Urothelium cell line (cell line): ENCODE data around the gene MAMDC4.
"Not testable (repeated sequence)": the region's sequence is repeated elsewhere in the genome, so short reads cannot be mapped to it uniquely, and the experiment has no call there.

Source experiments
- DNase-seq: peaks from one replicate; pipeline ENCODE4 v3.0.0; 2011; ENCODE audit warnings: low spot score, mixed read lengths
- FAIRE-seq: peaks from 2 replicates; lab custom pipeline; 2011; peaks lifted over from hg19 to GRCh38; lab: Jason Lieb, UNC

Gene MAMDC4

DNA sequence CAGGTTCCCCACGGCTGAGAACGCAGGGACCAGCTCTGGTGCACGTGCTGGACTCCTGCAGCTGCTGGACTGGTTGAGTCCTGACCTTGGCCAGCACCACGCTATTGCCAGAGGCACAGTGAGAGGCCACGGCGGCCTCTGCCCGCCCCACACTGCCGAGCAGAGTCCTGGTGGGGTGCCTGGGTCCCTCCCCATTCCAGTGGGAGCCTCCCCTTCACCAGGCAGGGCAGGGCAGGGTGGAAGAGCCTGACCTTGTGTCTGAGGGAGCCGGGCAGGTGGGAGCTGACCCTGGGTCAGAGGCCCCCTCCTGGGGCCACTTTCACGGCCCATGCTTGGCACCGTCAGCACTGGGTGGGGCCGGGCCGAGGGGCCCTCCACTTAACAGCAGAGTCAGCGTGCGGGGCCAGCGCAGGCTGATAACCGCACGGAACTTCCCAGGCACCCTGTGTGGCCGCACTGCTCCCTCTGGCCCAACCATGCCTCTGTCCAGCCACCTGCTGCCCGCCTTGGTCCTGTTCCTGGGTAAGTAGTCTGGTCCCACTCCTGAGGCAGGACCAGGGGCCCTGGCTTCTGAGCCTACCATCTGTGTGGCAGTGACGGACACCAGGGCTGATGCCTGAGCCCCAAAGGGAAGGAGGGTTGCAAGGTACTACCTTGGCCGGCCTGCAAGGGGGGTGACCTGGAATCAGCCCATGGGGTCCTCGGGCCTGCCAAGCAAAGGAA is at the start of gene MAMDC4:
MAMDC4 (plus strand) TSS at position 406 of the 723 bp plus-strand sequence; CDS start at position 477, 71 bp downstream.
- no peak for FAIRE-seq

DNA sequence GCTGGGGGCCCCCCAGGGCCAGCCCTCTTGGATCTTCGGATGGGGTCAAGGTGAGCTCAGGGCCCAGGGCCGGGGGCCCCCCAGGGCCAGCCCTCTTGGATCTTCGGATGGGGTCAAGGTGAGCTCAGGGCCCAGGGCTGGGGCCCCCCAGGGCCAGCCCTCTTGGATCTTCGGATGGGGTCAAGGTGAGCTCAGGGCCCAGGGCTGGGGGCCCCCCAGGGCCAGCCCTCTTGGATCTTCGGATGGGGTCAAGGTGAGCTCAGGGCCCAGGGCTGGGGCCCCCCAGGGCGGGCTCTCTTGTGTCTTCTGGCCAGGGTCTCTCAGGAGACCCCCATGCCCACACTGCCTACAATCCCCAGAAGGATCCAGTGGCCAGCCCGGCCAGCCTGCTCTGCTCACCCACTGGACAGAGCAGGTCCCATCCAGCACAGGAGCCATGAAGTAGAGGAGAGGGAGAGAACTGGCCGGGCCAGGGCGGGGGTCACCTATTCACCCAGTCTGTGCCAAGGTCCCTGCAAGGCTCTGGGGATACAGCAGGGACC is 49.1 kb upstream of the MAMDC4 start:
- DNase-seq, FAIRE-seq: not testable (repeated sequence)

More for the DNA sequence above, at the start of gene MAMDC4:
- no peak for DNase-seq

DNA sequence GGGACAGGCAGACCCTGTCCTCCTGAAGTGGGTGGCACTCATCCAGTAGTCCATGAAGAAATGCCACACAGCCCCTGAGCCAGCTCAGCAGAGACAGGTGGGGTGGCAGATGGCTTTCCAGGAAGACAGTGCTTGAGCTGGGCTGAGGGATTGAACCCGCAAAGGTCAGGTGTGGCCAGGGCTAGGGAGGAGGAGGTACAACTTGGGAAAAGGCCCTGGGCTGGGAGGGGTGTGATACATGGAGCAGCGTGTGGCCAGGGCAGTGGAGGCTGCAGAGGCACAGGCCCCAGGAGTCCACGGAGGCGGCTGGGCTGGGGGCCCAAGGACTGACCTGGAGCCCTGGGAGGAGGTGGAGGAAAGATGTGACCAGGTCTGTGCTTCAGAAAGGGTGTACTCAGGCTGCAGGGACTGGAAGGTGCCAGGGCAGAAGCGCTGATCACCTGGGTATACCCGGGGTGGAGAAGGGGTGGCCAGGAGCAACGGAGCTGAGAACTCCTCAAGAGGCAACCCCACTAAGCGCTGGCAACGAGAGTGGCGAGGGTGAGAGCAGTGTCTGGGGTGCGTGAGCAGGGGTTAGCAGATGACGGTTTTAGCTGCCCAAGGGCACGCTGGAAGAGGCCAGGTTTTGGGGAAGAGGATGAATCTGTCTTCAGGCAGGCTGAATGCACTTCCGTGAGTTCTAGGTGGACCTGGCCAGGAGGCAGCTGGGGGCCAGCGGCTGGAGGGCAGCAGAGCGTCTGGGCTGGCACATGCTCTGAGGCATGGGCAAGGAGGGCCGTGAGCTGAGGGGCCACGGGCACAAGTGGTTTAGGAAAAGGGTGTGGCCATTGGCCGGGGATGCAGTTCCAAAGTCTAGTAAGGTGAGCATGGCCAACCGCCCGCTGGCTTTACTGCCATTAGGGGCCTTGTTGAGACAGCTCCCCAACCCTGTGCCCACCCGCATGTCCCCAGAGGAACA is 48.3 kb upstream of the MAMDC4 start:
- DNase-seq (no peak), FAIRE-seq (no peak)

DNA sequence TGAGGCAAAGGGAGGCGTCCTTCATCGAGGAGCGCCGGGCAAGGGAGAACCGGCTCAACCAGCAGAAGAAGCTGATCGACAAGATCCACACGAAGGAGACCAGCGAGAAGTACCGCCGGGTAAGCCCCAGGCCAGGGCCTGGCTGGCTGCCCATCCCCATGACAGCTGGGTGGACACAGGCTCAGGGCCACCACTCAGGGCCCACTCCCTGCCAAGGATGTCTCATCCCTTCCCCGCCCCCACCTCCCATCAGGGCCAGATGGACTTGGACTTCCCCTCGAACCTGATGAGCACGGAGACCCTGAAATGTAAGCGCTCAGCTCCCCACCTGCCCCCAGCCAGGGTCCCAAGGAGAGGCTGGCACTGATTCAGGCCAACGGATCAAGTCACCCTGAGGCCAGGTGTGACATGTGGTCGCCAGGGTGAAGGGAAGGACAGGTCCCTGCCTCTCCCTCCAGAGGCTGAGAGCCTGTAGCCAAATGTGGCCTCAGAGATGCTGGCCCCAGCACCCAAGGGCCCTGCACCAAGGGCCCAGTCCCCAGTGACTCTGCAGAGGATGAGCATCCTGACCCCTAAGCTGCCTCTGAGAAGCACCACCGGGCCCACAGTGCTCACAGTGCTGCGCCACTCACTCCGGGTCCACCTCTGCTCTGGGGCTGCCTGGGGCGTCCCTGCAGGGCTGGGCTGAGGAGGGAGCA is 47.5 kb upstream of the MAMDC4 start:
- FAIRE-seq (no peak), DNase-seq (no peak)

DNA sequence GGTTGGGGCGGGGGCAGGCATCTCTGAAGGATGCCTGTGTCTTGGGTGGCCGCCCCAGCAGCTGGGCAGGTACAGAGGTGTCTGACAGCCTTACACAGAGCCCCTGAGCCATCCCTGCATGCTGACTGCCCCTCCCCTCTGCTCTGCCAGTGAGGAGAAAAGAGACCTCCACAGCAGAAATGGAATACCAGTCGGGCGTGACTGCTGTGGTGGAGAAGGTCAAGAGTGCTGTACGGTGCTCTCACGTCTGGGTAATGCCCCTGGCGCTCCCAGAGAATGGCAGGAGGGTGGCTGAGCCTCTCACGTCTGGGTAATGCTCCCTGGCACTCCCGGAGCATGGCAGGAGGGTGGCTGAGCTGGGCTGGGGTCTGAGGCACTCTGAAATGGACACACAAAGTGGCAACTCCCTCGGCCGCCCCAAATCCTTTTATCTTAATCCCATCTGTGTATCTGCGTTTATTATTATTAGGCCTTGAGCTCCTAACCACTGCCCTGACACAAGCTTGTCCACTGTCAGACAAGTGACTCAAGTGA is 46.9 kb upstream of the MAMDC4 start:
- FAIRE-seq = no peak

DNA sequence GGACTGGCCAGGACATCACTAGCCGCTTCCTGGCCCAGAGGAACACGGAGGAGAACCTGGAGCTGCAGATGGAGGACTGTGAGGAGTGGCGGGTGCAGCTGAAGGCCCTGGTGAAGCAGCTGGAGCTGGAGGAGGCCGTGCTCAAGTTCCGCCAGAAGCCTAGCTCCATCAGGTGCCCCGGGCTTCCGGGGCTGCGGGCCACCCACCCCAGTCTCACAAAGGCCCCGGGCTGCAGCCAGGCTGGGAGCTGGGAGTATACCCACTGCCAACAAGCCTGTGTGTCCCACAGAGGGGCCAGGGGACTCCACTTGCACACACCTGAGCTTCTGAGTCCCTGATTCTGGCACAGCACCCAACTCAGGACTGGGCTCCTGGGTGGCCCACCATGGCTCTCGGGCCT is 46.1 kb upstream of the MAMDC4 start:
- DNase-seq (no peak), FAIRE-seq (no peak)

More for the DNA sequence above, 46.9 kb upstream of the MAMDC4 start:
- DNase-seq = no peak

DNA sequence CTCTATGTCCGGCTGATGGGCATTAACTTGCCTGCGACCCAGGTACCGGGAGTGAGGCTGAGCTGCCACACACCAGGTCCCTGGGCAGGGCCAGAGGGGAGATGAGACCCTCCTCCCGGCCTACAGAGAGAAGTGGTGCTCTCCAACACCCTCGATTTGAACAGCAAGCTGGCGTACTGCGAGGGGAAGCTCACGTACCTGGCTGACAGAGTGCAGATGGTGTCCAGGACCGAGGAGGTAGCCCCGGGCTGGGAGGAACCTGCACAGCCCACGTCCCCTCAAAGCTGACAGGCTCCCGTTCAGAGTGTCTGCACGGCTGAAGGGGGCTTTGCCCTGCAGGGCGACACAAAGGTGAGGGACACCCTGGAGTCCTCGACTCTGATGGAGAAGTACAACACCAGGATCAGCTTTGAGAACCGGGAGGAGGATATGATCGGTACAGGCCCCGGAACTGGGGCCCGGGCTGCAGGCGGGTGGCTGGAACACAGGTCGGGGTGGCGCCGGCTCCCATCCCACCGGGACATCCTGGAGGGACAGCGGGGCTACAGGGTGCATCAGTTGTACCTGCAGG is 45.4 kb upstream of the MAMDC4 start:
- FAIRE-seq (no peak), DNase-seq (no peak)

DNA sequence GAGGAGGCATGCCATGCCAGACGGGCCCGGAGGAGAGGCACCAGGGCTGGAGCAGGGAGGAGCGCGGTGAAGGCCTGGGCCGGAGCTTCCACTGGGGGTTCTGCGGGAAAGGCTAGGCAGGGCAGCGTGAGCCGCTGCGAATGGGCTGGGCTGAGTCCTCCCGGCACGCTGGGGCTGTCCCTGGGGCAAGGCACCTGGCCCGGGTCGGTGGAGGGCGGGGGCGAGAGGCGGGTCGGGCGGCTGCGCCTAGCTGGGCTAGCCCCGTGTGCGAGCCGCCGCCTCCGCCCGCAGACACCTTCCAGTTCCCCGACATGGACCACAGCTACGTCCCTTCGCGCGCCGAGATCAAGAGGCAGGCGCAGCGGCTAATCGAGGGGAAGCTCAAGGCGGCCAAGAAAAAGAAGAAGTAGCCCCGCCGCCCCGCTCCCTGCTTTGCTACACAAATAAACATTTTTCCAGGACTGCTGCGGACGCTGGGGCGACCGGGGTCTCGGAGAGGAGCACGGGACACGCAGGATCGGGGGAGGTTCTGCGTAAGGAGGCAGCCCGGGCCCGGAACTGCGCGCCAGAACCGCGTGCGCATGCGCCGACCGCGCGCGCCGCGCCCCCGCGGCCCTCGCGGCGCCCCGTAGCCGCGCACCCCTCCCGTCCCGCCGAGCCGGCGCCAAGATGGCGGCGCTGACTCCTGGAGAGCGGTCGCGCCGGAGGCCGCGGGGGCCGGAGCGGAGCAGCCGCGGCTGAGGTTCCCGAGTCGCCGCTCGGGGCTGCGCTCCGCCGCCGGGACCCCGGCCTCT is 44.7 kb upstream of the MAMDC4 start, which contains the start of gene RABL6:
RABL6 (plus strand) TSS at position 668 of the 794 bp plus-strand sequence. CDS start 249 bp downstream, outside the sequence.
- DNase-seq (peak; percentile 95), FAIRE-seq (no peak)

DNA sequence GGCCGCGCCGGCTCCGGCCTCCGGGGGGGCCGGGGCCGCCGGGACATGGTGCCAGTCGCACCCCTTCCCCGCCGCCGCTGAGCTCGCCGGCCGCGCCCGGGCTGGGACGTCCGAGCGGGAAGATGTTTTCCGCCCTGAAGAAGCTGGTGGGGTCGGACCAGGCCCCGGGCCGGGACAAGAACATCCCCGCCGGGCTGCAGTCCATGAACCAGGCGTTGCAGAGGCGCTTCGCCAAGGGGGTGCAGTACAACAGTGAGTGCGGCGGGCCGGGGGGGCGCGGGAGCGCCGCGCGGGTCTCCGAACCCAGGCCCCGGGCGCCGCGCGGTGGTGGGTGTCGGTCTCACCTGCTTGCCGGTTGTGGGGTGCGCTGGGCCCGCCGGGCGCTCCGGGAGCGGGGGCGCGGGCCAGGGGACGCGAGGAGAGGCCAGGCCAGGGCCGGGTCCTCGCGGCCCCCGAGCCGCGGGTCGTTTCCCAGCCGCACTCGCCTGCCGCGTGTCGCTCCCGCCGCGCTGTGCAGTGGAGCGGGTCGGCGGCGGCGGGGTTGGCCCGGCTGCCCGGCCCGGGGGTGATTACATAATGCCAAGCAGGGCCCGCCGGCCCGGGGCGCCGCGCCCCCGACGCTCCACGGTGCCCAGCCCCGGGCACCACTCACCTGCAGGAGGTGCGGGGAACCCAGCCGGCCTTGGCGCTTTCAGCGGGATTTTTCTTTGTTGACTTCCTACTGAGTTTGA is 43.9 kb upstream of the MAMDC4 start:
- FAIRE-seq (no peak), DNase-seq (peak; percentile 14)

DNA sequence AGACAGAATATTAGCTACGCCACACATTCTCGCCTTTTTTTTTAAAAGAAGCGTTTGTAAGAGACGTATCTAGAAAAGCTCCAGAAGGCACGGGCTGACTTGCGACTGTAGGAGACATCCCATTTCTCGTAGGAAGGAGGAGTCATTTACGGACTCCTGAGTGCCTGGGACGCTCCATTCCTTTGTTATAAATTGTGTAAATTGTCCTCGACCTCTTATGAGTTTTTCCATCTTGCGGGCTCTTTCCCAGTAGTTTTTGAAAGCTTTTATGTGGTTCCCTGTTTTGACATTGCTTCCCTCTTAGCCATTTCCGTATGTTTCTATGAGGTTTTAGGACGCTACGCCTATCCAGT is 43.4 kb upstream of the MAMDC4 start:
- FAIRE-seq = no peak
- no peak for DNase-seq

DNA sequence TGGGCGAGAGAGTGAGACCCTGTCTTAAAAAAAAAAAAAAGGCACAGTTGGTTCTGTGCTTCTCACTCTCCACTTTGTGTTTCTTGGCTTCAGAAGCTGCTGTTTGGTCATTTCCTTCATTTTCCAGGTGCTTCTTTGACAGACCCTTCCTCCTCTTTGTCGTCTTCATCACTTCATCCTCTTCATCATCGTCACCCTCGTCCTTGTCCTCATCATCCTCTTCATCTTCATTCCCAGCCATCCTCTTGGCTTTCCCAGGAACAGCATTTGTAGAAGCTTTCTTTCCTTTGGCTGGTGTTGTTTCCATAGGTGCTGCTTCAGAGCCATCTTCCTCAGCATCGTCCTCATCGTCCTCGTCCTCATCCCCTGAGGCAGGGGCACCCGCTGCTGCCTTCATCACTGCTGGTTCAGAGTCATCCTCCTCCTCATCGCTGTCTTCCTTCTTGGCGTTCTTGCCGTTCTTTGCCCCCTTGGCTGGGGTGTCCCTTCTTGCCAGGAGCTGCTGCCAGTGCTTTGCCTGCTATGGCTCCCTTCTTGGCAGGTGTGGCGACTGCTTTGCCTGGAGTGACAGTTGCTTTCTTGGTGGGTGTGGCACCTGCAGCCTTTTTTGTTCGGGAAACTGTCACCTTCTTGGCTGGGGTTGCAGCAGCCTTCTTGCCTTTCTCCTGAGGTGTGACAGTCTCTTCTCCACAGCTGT is 37.3 kb upstream of the MAMDC4 start:
- FAIRE-seq (no peak), DNase-seq (no peak)

DNA sequence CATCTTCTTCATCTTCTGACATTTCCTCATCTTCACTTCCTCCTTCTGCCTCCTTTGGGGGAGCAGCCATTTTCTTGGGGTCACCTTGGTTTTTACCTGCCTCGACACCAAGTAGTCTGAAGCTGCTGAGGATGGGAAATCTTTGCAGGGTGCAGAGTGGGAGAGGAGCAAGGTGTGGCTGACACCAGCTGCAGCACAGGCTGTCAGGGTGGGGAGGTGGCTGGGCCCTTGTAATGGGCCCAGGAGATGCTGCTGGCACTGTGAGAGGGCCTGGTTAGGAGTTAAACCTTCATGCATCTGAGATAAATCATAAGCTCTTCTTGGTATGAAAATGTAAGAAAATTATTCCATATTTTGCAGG is 36.7 kb upstream of the MAMDC4 start:
- FAIRE-seq = no peak

DNA sequence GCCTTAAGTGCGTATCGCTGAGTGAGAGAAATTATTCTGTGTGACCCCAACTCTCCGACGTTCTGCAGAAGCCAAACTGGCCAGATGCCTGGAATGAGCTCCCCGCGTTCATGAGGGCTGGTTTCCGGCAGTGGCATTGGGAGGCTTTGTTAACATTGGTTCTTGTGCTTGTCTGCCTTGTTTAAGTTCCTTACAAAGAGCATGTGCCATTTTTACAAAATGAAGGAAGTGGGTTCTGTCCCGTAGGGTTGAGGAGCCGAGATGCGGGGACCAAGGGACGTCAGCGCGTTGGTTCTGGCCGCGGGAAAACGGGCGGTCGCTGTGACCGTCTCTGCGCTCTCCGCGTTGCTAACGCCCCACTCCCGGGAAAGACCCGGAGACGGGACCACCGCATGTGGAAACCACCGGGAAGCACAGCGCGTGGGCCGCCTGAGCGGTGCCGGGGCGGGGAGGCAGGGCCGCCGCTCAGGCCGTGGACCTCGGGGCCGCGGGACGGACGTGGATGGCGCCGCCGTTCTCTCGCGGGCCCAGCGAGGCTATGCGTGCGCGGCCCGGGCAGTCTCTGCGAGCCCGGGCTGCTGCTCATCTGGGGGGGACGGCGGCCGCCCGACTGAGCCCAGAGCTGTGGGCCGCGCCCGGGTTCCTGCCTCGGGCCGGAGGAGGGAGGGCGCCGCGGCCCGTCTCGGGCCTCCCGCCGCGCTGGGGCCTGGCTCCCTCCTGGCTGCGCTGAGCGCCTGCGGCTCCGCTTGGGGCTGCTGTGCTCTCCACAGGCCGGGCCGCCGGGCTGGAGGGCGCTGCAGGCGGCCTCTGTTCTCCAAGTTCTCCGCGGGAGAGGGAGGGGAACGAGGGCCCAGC is 30.9 kb upstream of the MAMDC4 start:
- FAIRE-seq (no peak), DNase-seq (no peak)

More for the DNA sequence above, 36.7 kb upstream of the MAMDC4 start:
- DNase-seq = no peak

DNA sequence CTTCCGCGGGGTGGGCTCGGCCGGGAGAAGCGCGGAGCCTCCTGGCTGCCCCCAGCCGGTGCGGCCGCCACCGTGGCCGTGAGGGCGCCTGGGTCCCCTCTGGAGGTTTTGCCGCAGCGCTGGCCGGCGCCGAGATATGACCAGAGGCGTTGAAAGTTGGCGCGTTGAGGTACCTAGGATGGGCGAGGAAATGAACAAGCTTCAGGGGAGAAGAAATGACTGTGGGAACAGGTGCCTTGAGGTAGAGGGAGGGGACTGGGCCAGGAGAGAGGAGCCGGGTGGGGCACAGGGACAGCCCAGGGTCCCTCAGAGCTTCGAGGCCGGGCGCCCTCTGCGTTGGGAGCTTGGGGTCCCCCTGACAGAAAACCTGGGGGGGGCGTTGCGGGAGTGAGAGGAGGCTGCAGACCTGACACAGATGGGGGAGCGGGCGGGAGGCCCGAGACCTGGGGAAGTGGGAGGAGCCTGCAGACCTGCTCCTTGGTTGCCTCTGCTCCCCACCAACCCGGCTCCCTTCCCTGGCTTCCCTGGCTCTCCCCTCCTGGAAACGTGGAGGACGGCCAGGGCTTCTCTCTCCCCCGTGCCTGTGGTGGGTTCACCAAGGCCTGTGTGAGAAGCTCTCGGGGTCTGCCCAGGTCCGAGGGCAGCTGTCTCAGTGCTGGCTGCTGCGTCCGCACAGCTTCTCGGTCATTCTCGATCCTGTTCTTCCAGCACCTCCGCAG is 30.2 kb upstream of the MAMDC4 start:
- DNase-seq (no peak), FAIRE-seq (no peak)

DNA sequence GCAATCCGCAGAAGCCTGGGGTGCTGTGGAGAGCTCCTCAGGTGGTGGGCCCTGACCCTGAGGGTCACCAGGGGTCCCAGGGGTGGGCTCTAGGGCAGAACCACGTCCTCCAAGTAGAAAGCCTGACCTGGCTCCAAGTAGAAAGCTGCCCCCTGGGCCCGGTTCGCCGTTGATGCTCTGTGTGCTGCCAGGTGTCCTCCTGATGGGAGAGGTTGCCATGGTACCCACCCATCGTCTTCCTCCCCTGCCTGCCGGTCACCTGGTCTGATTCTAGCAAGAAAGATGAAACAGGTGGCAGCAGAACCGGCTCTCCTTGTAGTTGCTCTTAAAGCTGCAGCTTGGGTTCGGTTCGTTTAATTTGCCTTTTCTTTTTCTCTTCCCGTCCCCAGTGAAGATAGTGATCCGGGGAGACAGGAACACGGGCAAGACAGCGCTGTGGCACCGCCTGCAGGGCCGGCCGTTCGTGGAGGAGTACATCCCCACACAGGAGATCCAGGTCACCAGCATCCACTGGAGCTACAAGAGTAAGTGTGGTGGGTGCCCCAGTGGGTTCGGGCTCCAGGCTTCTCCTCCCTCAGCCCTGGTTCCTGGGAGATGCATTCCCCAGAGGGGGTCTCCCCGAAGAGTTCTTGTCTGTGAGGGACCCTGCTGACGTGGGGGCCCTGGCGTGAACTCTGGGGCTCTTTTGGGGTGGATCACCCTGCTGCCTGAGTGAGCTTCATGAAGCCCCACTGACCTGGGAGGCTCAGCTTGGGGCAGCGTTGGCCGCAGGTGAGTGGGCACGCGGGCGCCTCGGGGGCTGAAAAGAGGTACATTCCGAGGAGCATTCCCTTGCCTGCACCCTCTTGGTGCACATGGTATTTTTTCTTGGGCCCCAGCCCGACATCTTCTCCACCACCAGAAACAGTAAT is 28.8 kb upstream of the MAMDC4 start:
- FAIRE-seq (no peak), DNase-seq (no peak)
